AG04449 (cell line): ENCODE results near the gene RIIAD1.

ENCODE experiments used
- CTCF ChIA-PET: fragments of 350-600 bp; formaldehyde crosslinking; extraction: SDS; loops from one replicate; lab custom pipeline; 2021; ENCODE audit warnings: antibody characterized with exemption; lab: Yijun Ruan, JAX
- POLR2A ChIA-PET: fragments of 400-600, 350-600 bp; formaldehyde crosslinking; extraction: SDS; loops from one replicate; lab custom pipeline; 2020; ENCODE audit warnings: antibody characterized with exemption, inconsistent platforms; lab: Yijun Ruan, JAX
- DNase-seq: peaks from one replicate; pipeline ENCODE4 v3.0.0-alpha.2; 2010; ENCODE audit warnings: low read depth, low spot score
- H3K4me3 ChIP-seq: 2 replicates; pipeline ENCODE4 v1.5.1; 2011; ENCODE audit warnings: low read depth, mild to moderate bottlenecking, control low read depth, low read length
- CTCF ChIP-seq: IDR thresholded peaks from one replicate; pipeline ENCODE4 v1.5.1; 2011; ENCODE audit warnings: mild to moderate bottlenecking, moderate library complexity, low read length, control low read depth, inconsistent platforms; ENCODE audit not compliant: insufficient read depth; ENCODE audit errors: missing control alignments

Gene RIIAD1

GRCh38 chr1:151702936-151703335 is 18.4 kb upstream of the RIIAD1 start:
- ChIA-PET POLR2A (no interaction called here), CTCF (no interaction called here)
- no peak overlapping the region for H3K4me3 ChIP-seq
- no peak for TF ChIP-seq CTCF
- no peak for DNase-seq

GRCh38 chr1:151703813-151704212 is 17.5 kb upstream of the RIIAD1 start:
- TF ChIP-seq CTCF: no peak
- POLR2A ChIA-PET: no interaction called here

GRCh38 chr1:151704246-151704645 is 17.1 kb upstream of the RIIAD1 start:
- CTCF ChIA-PET: interaction anchor here (4.6 kb wide), 1 partner anchor 11 kb away, joined by 19 read pairs; no protein-coding TSS in a partner anchor
- H3K4me3 ChIP-seq: no peak overlapping the region
- TF ChIP-seq CTCF: no peak
- POLR2A ChIA-PET: no interaction called here
- DNase-seq: no peak

More at GRCh38 chr1:151703813-151704212, 17.5 kb upstream of the RIIAD1 start:
- CTCF ChIA-PET: no interaction called here
- no peak overlapping the region for H3K4me3 ChIP-seq
- no peak for DNase-seq

GRCh38 chr1:151705146-151705545 is 16.2 kb upstream of the RIIAD1 start:
- TF ChIP-seq CTCF: no peak
- no peak overlapping the region for H3K4me3 ChIP-seq
- ChIA-PET POLR2A (no interaction called here), CTCF (interaction anchor here (1.0 to 4.6 kb wide), 4 partner anchors 12 to 111 kb away, joined by 3 to 19 read pairs (median 4); partner anchors contain the start of gene RIIAD1)
- no peak for DNase-seq

GRCh38 chr1:151705753-151706463 is 15.4 kb upstream of the RIIAD1 start:
- ChIA-PET CTCF (interaction anchor here (1.0 to 4.6 kb wide), 6 partner anchors 12 to 112 kb away, joined by 3 to 19 read pairs (median 3); partner anchors contain the start of gene RIIAD1), POLR2A (no interaction called here)
- no peak for TF ChIP-seq CTCF
- no peak overlapping the region for H3K4me3 ChIP-seq
- DNase-seq: no peak
